Measurements from ENCODE around the gene ACSL6. TPM values are rescaled to one million over a fixed set of nuclear protein-coding genes. Genes with fewer than 3 reads are reported as not detected.

ACSL6 gene
- polyA plus RNA-seq, 1 experiment, result not detected

DNA sequence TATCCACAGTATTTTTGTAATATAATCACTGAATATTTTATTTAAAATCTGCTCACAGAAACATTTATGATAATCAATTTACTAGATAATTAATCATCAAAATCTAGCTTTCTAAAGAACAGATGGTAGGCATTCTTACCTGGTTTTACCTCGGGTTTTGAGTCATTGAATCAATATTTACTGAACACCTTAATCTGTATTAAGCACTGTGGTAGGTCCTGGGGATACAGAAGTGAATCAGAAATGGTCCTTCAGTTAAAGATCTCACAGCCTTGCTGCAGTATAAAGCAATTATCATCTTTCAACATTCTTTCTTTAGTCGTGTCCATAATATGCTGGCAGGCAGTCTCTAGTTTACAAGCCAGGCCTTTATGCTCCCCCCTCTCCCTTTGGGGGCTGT lies 64.0 kb downstream of the ACSL6 start:
- DNase-seq (ENCODE audit: low read depth), result no peak
- no peaks in the 10 kb centered on the region; the same call in 1 of the 2 replicates for H3K27me3 ChIP-seq (ENCODE audit: control insufficient read depth, insufficient read depth, low read length)
- ChIA-PET CTCF (no interaction called here), POLR2A (no interaction called here)
- TF ChIP-seq, protein P1, sequence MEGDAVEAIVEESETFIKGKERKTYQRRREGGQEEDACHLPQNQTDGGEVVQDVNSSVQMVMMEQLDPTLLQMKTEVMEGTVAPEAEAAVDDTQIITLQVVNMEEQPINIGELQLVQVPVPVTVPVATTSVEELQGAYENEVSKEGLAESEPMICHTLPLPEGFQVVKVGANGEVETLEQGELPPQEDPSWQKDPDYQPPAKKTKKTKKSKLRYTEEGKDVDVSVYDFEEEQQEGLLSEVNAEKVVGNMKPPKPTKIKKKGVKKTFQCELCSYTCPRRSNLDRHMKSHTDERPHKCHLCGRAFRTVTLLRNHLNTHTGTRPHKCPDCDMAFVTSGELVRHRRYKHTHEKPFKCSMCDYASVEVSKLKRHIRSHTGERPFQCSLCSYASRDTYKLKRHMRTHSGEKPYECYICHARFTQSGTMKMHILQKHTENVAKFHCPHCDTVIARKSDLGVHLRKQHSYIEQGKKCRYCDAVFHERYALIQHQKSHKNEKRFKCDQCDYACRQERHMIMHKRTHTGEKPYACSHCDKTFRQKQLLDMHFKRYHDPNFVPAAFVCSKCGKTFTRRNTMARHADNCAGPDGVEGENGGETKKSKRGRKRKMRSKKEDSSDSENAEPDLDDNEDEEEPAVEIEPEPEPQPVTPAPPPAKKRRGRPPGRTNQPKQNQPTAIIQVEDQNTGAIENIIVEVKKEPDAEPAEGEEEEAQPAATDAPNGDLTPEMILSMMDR (IDR thresholded peaks at IDR 0.05; ENCODE audit: insufficient read depth, low read depth, low read length), result no peak
- H3K36me3 ChIP-seq (ENCODE audit: control insufficient read depth, insufficient read depth, low read length), result no peaks in the 10 kb centered on the region
- no peak overlapping the region for H3K4me3 ChIP-seq (ENCODE audit: low read depth, low read length)

DNA sequence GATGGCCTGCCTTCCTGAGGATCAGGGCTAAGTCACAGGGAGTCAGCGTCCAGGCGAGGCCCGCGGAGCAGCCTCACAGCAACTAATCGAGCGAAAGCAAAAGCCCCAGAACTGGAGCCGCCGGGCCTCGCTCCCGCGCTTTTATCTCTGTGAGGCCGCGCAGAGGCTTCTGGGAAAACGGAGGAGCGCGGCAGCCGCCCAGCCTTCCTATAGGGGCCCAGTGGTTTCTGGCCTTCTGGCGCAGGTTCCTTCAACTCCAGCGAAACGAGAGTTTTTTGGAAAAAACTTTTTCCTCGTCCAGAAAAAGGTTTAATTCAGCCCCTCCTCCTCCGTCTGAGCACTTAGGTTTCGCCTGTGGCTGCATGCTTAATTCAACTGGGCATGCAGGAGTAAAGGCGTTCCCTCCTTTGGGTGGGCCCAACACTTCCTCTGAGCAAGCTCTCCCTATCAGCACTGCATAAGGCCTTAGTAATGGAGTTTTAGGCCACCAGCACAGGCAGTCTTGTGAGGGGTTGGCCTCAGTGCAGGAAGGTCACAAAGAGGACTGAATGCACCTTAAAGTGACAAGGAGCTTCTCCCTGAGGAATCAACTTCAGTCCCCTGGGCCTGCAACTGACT lies 65.8 kb downstream of the ACSL6 start, which contains the start of gene MEIKIN:
Gene MEIKIN, minus strand, starts transcription at position 113 of the 618 bp plus-strand sequence. CDS start 158 bp downstream, outside the sequence.
- TF ChIP-seq, protein P1 (IDR thresholded peaks at IDR 0.05; ENCODE audit: insufficient read depth, low read depth, low read length), result no peak
- Histone ChIP-seq H3K36me3 (ENCODE audit: control insufficient read depth, insufficient read depth, low read length) (no peaks in the 10 kb centered on the region), H3K27me3 (ENCODE audit: control insufficient read depth, insufficient read depth, low read length) (no peaks in the 10 kb centered on the region; the same call in 1 of the 2 replicates), H3K4me3 (ENCODE audit: low read depth, low read length) (no peak within 1 kb of the TSS)
- no peak for DNase-seq (ENCODE audit: low read depth)
- POLR2A ChIA-PET, result no interaction called here
- CTCF ChIA-PET, result no interaction called here

DNA sequence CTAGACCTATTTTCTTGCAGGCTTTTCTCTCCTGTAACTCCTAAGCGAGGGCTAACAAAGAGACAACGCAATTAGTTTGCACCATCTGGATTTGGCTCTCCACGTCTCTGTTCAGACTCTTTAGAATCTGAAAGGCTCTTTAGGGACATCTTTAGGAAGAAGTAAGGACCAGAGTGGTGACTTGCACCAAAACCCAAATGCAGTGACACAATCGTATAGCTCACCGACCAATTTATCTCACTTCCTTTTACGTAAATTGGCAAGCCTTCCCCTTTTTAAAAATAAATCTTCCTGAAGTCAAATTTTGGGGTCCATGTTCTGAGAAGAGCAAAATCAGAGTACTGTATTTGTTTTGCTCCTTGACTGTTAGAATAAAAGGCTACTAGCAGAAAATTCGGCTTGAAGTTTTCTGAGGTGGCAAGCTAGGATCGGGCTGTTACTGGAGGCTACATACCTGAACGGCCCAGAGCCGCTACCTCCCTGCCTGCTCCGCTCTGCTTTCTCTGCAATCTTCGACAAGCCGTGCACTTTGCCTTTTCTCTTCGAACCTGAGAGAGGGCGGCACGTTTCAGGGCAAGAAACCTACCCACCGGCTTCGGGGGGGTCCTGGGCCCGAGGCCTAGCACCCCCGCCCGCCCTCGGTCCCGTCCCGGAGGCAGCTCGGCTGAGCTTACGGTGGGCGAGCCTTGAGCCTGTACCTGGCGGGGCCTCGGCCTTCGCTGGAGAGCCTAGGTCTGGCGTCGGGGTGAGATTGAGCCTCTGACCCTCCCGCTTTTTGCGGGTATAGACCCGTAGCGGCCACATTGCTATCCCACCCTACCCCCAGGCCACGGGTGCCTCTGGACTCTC lies 66.5 kb downstream of the ACSL6 start:
- CTCF ChIA-PET, result no interaction called here
- POLR2A ChIA-PET, result no interaction called here
- H3K36me3 ChIP-seq (ENCODE audit: control insufficient read depth, insufficient read depth, low read length), result no peaks in the 10 kb centered on the region
- TF ChIP-seq, protein P1 (IDR thresholded peaks at IDR 0.05; ENCODE audit: insufficient read depth, low read depth, low read length), result no peak
- H3K4me3 ChIP-seq (ENCODE audit: low read depth, low read length), result no peak overlapping the region
- DNase-seq (ENCODE audit: low read depth), result no peak
- H3K27me3 ChIP-seq (ENCODE audit: control insufficient read depth, insufficient read depth, low read length), result no peaks in the 10 kb centered on the region; the same call in 1 of the 2 replicates

DNA sequence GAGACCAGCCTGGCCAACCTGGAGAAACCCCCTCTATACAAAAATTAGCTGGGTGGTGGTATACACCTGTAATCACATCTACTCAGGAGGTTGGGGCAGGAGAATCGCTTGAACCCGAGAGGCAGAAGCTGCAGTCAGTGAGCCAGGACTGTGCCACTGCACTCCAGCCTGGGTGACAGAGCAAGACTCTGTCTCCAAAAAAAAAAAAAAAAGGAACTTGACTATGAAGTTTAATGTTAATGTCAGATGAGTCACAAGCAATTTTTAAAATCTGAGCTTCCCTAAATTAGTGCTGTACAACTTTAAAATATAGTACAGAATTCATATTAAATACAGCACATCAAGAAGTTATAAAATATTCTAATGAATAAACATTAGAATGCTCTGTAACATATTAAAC lies 67.5 kb downstream of the ACSL6 start:
- DNase-seq (ENCODE audit: low read depth), result no peak
- TF ChIP-seq, protein P1 (IDR thresholded peaks at IDR 0.05; ENCODE audit: insufficient read depth, low read depth, low read length), result no peak
- ChIA-PET POLR2A (no interaction called here), CTCF (no interaction called here)
- H3K4me3 ChIP-seq (ENCODE audit: low read depth, low read length), result no peak overlapping the region
- H3K27me3 ChIP-seq (ENCODE audit: control insufficient read depth, insufficient read depth, low read length), result no peaks in the 10 kb centered on the region
- no peaks in the 10 kb centered on the region for H3K36me3 ChIP-seq (ENCODE audit: control insufficient read depth, insufficient read depth, low read length)

DNA sequence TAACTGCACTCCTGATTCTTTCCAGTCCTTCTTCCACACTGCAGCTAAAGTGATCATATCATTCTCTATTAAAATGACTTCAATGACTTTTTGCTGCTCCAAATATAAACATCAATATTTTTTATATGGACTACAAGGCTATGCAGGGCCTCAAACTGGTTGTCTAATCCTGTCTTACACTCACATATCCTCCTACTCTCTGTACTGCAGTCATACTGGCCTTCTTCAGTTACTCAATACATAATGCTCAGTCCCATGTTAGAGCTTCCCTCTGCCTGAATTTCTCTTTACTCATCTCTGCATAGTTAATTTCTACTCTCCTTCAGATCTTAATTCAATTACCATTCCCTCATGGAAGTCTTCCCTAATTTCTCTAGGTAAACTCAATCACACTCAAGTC lies 69.4 kb downstream of the ACSL6 start:
- ChIA-PET POLR2A (no interaction called here), CTCF (no interaction called here)
- no peak for DNase-seq (ENCODE audit: low read depth)
- no peaks in the 10 kb centered on the region for H3K36me3 ChIP-seq (ENCODE audit: control insufficient read depth, insufficient read depth, low read length)
- no peaks in the 10 kb centered on the region for H3K27me3 ChIP-seq (ENCODE audit: control insufficient read depth, insufficient read depth, low read length)
- H3K4me3 ChIP-seq (ENCODE audit: low read depth, low read length), result no peak overlapping the region
- TF ChIP-seq, protein P1 (IDR thresholded peaks at IDR 0.05; ENCODE audit: insufficient read depth, low read depth, low read length), result no peak

All from BJ (cell line).